Measurements from ENCODE around the gene SEL1L2.

DNA sequence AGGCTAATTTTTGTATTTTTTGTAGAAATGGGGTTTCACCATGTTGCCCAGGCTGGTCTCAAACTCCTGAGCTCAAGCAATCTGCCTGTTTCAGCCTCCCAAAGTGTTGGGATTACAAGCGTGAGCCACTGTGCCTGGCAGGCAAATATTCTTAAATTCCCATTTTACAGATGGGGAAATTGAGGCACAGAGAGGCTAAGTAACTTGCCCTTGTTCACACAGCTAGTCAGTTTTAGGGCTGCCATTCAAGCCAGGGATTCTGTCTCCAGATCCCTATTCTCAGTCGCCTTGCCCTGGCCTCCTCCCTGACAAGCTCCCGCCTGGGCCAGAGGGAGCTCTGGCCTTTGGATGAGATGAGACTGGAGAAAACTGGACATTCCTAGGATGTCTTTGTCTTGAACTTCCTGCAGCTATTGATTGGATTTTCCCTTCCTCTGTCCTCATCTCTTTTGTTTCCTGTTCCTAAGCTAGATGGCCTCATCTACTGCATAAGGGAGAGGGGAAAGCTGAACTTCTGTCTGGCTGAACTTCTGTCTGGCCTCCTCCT is 115.1 kb downstream of the SEL1L2 start:
- TF ChIP-seq POLR2AphosphoS5 (IDR thresholded peaks at IDR 0.05) = no peak
- no peak for TF ChIP-seq EP300 (IDR thresholded peaks at IDR 0.05)
- TF ChIP-seq, protein P1, sequence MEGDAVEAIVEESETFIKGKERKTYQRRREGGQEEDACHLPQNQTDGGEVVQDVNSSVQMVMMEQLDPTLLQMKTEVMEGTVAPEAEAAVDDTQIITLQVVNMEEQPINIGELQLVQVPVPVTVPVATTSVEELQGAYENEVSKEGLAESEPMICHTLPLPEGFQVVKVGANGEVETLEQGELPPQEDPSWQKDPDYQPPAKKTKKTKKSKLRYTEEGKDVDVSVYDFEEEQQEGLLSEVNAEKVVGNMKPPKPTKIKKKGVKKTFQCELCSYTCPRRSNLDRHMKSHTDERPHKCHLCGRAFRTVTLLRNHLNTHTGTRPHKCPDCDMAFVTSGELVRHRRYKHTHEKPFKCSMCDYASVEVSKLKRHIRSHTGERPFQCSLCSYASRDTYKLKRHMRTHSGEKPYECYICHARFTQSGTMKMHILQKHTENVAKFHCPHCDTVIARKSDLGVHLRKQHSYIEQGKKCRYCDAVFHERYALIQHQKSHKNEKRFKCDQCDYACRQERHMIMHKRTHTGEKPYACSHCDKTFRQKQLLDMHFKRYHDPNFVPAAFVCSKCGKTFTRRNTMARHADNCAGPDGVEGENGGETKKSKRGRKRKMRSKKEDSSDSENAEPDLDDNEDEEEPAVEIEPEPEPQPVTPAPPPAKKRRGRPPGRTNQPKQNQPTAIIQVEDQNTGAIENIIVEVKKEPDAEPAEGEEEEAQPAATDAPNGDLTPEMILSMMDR (IDR thresholded peaks at IDR 0.05) = no peak
